Retina (tissue), 1 donor: ENCODE data around the gene TRAP1.
A peak's percentile ranks its signal among the peaks of the same experiment; 100 is the strongest.

Experiments
- DNase-seq: peaks from one replicate; pipeline ENCODE4 v3.0.0-alpha.2; 2016

Gene TRAP1

DNA sequence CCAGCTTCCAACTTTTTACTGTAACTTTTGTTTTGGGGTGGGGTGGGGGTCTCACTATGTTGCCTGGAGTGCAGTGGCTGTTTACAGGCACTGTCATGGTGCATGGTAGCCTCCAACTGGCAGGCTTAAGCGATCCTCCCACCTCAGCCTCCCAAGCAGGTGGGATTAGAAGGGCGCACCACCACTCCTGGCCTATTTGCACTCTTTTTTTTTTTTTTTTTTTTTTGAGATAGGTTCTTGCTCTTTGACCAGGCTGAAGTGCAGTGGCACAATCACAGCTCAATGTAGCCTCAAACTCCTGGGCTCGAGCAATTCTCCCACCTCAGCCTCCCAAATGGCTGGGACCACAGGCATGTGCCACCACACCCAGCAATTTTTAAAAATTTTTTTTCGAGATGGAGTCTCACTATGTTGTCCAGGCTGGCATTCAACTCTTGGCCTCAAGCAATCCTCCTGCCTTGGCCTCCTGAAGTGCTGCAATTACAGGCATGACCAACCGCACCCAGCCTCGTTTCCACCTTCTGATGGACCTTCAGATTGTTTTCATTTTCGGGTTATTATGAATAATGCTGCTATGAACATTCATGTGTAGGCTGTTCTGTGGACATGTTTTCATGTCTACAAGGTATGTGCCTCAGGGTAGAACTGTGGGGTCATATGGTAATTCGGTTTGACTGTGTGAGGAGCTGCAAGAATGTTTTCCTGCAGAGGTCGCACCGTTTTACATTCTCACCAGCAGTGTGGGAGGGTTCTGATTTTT is 10.9 kb downstream of the TRAP1 start:
- no peak for DNase-seq

DNA sequence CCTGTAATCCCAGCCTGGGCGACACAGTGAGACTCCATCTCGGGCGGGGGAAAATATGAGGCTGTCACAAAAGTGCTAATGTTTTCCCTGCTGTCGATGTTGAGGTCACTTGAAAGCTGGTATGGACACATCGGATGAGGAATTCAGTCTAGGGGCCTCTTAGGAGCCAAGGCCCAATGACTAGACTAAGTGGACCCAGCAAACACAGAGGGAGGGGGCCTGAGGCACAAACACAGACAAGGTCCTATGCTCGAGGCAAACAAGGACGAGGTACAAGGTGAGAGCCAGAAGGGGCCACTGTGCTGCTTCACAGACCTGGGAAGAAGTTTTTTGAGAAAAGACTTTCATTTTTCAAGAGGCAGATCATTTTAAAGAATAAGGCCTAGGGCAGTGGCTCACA is 15.2 kb downstream of the TRAP1 start:
- DNase-seq = no peak

DNA sequence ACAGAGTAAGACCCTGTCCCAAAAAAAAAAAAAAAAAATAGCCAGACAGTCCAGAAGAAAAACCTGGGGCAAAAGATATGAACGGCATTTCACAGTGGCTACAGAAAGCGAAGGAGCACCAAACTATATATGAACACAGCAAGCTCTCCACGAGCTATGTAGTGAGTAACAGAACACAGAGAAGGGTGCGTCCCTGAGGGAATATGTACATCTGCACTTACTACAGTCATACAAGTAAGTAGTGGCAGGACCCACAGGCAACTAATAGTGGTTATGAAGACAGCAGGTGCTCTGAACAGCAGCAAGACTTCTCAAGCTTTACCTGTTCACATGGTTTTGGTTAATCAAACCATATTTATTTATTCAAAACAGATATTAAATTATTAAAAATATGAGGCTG is 15.8 kb downstream of the TRAP1 start:
- no peak for DNase-seq

DNA sequence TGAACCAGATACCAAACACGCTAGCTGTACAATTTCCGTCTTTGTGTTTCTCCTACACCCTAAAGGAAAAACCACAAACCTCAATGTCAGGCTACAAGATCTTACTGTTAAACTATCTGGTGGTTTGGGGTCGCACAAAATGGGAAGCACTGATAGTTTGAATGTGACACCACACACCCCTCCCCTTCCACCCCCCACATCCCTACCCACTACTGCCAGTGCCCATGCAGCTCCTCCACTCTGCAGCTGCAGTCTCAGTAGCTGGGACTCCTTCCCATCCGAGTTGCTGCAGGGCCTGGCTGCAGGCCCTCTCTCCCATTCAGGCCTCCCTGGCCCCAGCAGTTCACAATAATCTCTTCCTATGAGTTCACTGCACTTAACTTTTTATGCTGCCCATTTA is 18.4 kb downstream of the TRAP1 start:
- no peak for DNase-seq

DNA sequence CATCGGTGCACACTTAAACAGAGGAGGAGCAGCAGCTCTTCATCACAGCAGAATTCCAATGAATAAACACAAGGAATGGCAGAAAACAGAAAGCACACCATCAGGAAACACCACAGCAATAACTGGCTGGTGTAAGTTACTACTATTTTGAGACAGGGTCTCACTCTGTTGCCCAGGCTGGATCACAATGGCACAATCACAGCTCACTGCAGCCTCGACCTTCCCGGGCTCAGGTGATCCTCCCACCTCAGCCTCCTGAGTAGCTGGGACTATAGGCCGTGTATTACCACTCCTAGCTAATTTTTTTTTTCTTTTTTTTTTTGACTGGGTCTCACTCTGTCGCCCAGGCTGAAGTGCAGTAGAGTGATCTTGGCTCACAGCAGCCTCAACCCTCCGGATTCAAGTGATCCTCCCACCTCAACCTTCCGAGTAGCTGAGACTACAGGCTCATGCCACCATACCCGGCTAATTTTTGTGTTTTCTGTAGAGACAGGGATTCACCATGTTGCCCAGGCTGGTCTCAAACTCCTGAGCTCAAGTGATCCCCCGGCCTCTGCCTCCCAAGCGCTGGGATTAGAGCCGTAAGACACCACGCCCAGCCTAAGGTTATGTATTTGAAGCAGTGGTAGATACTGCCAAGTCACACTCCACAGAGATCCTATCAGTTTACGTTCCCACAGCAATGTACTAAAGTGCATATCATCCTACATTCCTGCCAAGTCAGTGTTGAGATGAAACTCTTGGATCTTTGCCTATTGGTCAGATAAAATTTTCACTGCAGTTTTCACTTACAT is 20.7 kb downstream of the TRAP1 start:
- no peak for DNase-seq

DNA sequence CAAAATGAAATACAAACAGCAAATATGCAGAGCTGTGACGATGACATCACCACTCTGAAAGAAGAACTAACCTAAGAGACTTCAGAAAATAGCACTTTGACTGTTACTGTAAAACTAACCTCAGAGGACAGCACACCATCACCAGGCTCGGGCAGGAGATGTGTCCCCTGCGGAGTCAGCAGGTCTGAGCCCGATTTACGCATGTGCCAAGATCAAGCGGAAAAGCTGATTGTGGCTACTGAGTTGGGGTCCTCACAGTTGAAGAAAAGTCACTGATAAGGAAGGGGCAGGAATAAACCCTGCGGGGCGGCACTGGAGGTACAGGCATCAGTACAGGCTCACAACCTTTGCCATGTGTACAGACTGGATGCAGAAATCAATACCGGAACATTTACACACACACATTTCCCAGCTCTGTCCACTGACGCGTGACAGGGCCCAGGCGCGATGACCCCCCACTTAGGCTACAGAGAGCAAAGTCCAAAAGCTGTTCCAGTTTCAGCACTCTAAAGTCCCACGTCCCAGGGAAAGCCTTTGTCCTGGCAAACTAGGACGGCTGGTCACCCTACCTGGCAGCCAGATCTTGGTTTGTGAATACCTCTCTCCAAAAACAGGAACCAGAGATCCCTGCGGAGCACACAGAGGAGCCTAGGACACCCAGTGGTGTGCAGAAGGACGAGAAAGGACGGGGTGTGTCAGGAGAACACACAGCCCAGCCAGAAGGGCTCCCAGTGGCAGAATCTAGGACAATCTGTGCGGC is 21.5 kb downstream of the TRAP1 start:
- DNase-seq = peak; percentile 60

DNA sequence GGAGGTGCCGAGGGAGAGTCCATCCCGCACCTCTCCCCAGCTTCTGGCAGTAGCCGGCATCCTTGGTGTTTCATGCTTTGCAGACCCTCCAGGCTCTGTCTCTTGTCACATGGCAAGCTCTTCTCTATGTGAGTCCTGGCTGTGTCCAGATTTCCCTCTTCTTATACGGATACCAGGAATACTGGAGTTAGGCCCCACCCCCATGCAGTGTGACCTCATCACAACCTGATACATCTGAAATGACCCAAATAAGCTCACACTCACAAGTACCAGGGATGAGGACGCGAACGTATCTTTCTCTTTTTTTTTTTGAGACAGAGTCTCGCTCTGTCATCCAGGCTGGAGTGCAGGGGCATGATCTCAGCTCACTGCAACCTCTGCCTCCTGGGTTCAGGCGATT is 23.3 kb downstream of the TRAP1 start:
- no peak for DNase-seq

DNA sequence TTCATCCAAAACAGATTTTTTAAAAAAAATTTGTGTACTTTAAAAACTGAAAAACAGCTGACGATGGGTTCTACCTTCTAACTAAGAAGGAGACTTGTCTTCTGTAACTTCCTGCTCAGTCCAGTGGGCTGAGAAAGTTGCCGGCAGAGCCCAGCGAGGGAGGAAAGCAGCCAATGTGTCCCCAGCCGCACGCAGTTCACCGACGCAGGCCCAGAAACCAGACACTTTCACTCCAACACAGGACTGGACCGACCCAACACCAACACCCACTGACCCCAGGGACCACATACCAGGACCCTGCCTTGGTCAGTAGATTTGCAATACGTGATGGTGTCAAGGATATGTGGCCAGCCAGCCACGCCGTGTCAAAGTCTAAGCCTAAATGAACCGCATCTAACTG is 25.6 kb downstream of the TRAP1 start:
- DNase-seq = no peak

DNA sequence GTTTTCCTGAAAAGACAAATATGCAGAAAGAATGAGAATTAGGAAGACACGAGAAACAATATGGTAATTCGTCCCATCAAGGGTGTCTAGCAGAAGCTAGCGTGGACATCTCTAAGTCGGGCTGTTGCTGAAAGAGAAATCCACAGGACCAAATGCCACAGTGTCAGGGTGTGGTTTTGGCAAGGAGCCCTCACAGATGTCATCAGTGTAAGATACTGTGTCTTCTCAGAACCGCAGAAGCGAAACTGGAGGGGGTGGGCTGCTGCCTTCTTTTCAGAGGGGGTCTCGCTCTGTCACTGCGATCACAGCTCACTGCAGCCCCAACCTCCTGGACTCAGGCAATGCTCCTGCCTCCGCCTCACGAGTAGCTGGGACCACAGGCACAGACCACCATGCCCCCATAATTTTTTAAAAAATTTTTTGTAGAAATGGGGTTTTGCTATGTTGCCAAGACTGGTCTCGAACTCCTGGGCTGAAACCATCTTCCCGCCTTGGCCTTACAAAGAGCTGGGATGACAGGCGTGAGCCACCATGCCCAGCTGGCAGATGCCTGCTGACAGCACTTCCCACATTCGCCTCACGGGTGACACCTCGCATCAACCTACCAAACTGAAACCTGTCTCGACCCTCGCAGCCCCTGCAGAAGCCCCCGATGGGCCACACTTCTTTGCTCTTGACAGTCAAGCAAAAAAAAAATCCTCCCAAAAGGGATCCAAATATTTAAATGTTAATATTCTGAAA is 26.2 kb downstream of the TRAP1 start:
- no peak for DNase-seq

DNA sequence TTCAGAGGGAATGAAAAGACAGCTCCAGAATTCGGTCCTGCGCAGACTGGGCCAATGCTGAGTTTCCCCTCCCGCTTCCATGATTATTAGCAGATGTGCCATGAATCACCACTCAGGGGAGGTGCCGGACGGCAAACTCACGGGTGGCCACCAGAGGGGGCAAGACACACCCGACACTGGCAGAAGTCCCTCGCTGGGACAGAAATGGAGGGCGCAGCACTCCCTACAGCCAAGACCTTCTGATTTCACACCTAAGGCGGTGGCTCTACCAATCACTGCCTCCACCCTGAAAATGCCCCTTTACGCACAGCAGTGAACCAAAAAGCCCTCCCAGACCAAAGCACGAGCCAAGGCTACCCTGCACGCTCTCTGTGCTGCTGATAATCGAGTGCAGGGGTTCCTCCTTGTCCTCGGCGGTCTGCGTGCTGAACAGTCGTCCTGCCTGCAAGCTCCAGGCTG is 26.8 kb downstream of the TRAP1 start:
- DNase-seq = peak; percentile 89

DNA sequence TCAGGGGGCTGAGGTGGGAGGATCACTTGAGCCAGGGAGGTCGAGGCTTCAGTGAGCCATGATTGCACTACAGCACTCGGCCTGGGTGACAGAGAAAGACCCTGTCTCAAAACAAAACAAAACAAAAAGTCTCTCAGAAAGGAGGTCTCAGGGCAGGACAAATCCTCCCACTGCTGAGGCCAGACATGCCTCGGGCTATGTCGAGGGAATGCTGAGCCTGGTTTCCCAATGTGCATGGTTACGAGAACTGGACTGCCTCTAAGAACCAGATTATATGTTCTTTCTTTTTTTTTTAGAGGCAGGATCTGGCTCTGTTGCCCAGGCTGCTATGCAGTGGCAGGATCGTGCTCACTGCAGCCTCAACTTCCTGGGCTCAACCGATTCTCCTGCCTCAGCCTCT is 27.6 kb downstream of the TRAP1 start:
- no peak for DNase-seq

DNA sequence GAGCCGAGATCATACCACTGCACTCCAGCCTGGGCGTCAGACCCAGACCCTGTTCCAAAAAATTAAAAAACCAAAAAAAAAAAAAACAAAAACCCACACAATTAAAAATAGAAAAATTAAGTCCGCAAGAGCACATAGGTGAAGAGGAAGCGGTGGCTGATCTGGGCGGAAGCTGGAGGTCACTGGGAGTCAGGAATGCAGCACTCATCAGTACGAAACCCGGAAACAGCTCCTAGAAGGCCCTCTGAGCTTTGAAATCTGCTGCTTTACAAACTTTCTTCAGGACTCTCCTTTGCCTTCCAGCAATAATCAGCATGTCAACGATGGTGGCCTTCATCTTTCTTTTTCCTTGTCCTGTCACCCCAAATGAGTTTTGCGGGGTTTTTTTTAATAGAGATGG is 29.5 kb downstream of the TRAP1 start:
- DNase-seq = no peak

DNA sequence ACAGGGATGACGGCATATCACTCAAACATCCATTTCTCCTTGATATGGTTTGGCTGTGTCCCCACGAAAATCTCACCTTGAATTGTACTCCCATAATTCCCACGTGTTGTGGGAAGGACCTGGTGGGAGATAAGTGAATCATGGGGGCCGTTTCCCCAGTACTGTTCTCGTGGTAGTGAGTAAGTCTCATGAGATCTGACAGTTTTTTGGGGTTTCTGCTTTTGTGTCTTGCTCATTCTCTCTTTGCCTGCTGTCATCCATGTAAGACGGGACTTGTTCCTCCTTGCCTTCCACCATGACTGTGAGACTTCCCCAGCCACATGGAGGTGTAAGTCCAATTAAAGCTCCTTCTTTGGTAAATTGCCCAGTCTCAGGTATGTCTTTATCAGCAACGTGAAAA is 30.3 kb downstream of the TRAP1 start:
- no peak for DNase-seq

DNA sequence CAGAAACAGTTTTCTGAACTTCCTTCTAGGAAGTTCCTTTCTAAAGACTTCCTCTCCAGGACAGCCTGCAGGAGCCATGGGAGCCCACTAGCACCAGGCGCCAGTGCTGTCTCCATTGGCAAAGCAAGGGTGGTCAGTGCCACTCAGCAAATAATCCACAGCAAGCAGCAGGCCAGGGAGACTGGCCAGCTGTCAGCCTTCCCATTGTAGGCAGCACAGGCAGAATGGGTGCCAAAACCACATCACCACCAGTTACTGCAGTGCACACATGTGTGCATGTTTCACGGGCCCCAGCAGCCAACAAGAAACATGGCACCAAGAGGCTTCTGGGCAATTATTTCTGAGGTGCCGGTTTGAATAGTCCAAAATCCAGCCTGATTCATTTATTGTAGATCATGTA is 36.1 kb downstream of the TRAP1 start:
- no peak for DNase-seq

DNA sequence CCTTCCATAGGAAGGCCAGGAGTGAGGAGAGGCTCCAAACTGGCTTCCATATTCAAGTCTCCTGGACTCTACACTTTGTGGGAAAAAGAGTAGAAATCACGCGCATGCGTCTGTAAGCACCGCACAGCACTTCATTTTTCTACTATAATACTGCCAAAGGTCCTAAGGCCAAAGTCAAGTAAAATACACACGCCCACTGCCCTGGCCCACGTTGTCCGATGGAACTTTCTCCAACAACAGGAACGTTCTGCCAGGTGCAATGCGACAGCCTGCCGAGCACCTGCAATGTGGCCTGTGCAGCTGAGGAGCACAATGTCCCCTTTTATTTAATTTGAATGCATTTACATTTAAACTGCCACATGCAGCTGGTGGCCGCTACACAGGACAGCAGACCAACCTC is 39.3 kb downstream of the TRAP1 start:
- DNase-seq = no peak

DNA sequence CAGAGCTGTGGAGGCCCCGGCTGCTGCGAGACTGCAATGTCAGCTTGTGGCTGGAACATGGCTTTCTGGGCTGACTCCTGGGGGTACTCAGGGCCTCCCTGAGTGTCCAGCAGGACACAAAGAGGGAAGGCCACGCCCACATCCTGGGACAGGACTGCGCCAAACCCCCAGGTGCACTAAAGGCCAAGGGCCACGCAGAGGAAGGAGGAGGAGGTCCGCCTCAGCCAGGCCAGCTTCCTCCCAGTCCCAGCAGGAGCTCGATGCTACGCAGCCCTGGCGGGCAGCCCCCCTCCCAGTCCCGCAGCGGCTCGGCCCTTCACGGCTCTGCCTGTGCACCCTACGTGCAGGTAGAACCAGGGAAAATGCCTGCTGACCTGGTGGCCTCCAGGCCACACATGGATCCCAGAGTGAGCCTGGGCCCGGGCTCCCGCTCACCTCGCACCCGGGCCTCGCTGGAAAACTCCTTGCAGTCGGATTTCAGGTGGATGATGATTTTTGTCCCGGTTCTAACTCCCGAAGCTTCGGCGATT is 41.7 kb downstream of the TRAP1 start:
- no peak for DNase-seq

DNA sequence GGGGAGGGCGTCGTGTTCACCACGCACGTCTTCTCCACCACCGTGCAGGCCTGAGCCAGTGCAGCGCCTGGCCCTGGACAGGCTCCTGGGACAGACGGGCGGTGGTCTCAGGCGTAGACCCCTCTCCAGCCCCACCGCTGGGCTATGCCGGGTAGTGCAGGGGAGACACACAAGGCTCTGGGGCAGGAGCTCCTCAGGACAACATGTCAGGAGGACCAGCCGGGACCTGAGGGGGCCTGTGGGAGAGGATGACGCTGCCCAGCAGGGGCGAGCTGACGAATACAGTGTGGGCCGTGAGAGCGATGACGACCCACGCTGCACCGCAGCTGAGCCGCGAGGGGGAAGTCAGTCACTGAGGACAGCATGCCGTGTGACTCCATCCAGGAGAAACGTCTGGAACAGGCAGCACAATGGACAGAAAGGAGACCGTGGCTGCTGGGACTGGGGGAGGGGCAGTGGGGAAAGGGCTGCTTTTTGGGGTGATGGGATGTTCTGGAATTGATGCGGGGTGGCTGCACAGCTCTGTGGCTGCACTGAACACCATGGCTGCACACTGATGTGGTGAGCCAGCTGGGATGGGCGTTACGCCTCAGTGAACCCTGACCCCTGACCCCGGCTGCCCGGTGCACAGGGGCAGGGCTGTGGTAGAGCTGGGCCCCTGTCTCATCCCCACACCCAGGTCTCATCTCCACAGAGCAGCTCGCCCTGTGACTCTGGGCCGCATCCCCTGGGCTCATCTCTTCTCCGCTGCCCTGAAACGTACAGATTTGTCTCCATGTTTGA is 42.6 kb downstream of the TRAP1 start:
- DNase-seq = no peak

DNA sequence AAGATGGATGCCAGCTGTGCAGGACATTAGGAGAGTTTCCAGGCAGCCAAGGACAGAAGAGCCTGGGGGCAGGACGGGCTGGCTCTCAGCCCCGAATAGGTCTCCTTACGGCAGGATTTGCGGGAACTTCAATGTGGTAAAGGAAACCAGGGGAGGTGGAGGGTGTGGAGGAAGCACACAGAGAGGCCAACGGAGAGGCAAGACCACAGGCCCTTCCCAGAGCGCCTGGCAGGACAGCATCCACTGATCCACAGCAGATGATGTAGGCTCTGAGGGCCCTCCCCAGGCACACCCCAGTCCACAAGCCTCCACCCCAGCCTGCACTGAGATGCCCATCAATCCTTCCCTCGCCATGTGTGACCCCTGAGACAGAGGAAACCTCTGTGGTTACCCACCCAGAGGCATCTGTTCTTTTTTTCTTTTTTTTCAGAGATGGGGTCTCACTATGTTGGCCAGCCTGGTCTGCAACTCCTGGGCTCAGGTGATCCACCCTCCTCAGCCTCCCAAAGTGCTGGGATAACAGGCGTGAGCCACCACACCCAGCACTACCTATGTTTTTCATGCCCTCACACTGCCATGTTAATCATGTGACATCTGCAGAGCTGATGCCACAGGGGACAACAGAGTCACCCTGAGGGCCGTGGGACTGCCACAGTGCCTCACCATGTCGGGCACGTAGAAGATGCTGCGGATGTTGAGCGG is 43.5 kb downstream of the TRAP1 start:
- no peak for DNase-seq

DNA sequence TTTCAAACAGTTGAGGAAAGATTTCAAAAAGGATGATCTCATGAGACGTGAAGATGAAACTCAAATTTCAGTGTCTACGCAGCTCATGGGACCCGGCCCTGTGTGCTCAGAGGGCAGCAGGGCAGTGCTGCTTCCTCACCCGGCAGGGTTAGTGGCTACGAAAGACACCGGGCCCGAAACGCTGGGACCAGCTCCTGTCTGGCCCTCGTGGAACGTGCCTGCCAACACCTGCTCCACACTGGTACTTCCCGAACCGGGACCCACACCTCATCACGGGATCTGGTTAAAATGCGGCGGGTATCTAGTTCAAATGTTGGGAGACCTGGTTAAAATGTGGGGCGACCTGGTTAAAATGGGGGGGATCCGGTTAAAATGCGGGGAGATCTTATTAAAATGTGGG is 44.1 kb downstream of the TRAP1 start:
- DNase-seq = no peak

DNA sequence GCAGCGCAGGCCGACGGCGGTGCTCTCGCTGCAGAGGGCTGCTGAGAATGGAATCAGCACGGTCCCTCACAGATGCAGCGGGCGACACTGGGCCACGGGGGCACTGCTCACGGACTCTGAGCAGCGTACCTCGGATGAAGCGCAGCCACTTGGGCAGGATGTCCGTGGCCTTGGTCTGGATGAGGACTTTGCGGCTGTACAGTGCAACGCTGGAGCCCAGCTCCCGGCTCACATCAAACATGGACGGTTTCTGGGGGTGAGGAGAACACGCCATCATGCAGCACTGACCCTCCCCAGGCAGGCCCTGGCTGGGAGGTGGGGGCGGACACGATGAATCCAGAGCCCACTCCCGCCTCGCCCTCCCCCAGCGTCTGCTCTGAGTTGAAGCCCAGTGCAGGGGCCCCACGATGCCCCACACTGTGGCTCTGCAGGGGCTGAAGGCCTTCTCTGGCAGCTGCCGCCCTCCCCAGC is 44.7 kb downstream of the TRAP1 start:
- DNase-seq = no peak

DNA sequence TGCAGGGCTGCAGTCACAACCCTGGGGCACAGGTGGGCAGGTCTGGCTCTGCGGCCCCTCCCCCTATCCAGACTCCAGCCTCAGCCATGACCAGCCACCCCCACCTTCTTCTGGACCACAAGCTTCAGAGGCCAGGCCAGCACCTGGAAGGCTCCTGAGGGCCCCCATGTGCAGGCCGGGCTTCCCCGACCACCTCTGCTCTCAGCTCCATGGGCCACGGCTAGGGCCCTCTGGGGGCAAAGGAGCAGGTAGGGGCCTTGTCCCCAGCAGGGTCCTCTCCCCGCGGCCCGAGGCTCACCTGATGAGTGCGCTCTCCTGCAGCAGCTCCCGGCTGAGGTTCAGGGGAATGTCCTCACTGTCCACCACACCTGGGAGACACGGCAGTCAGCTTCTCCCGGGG is 45.9 kb downstream of the TRAP1 start:
- DNase-seq = no peak
